ENCODE results near the gene CPNE5.
"Not testable (repeated sequence)": the region's sequence is repeated elsewhere in the genome, so short reads cannot be mapped to it uniquely, and the experiment has no call there.

Gene CPNE5

GRCh38 chr6:36720251-36721141 lies 118.7 kb downstream of the CPNE5 start:
- DNase-seq, result no peak

- no peak for DNase-seq
Measured at GRCh38 chr6:36719126-36719525, 120.1 kb downstream of the CPNE5 start.

GRCh38 chr6:36718560-36718959 lies 120.7 kb downstream of the CPNE5 start:
- no peak for DNase-seq

GRCh38 chr6:36717871-36718540 lies 121.2 kb downstream of the CPNE5 start:
- DNase-seq, result no peak

- DNase-seq, result no peak
Measured at GRCh38 chr6:36717231-36717825, 121.9 kb downstream of the CPNE5 start.

GRCh38 chr6:36716476-36717093 lies 122.7 kb downstream of the CPNE5 start:
- DNase-seq, result no peak

- no peak for DNase-seq
Measured at GRCh38 chr6:36715469-36715868, 123.8 kb downstream of the CPNE5 start.

- DNase-seq, result no peak
Measured at GRCh38 chr6:36714511-36714910, 124.7 kb downstream of the CPNE5 start.

- no peak for DNase-seq
Measured at GRCh38 chr6:36713846-36714245, 125.4 kb downstream of the CPNE5 start.

- no peak for DNase-seq
Measured at GRCh38 chr6:36712816-36713215, 126.4 kb downstream of the CPNE5 start.

- DNase-seq, result no peak
Measured at GRCh38 chr6:36706339-36706738, 132.9 kb downstream of the CPNE5 start.

GRCh38 chr6:36704961-36705577 lies 134.2 kb downstream of the CPNE5 start:
- DNase-seq, result not testable (repeated sequence)

- no peak for DNase-seq
Measured at GRCh38 chr6:36703982-36704381, 135.3 kb downstream of the CPNE5 start.

GRCh38 chr6:36703081-36703606 lies 136.1 kb downstream of the CPNE5 start:
- DNase-seq, result no peak

- no peak for DNase-seq
Measured at GRCh38 chr6:36702656-36703055, 136.6 kb downstream of the CPNE5 start.

GRCh38 chr6:36701401-36701991 lies 137.7 kb downstream of the CPNE5 start:
- no peak for DNase-seq

- DNase-seq, result no peak
Measured at GRCh38 chr6:36700831-36701230, 138.4 kb downstream of the CPNE5 start.

GRCh38 chr6:36700071-36700812 lies 139.0 kb downstream of the CPNE5 start:
- DNase-seq, result no peak

- no peak for DNase-seq
Measured at GRCh38 chr6:36699348-36699747, 139.9 kb downstream of the CPNE5 start.

- DNase-seq, result no peak
Measured at GRCh38 chr6:36698871-36699271, 140.4 kb downstream of the CPNE5 start.

GRCh38 chr6:36698196-36698595 lies 141.0 kb downstream of the CPNE5 start:
- no peak for DNase-seq
